Astrocyte of the spinal cord (primary cell): ENCODE measurements around the gene LGALS7.
"Not testable (repeated sequence)": the region's sequence is repeated elsewhere in the genome, so short reads cannot be mapped to it uniquely, and the experiment has no call there.

Experiments used
- DNase-seq: peaks from one replicate; pipeline ENCODE4 v3.0.0; 2011; ENCODE audit warnings: low read depth, low spot score
- H3K4me3 ChIP-seq: 2 replicates; pipeline ENCODE4 v1.5.1; 2011; ENCODE audit warnings: low read depth, mild to moderate bottlenecking, low read length, moderate library complexity
- CTCF ChIP-seq: IDR thresholded peaks from 2 replicates; pipeline ENCODE4 v1.5.1; 2012; ENCODE audit warnings: low read depth, mild to moderate bottlenecking, low read length, inconsistent platforms
- in situ Hi-C: cut with HindIII; loops from 2 replicates; pipeline ENCODE4 v1.10.0; 2017; ENCODE audit warnings: low sequenced_read_pairs

LGALS7 gene

GRCh38 chr19:38763795-38764220 is 9.5 kb downstream of the LGALS7 start:
- in situ Hi-C loops = no loop called here
- no peak for DNase-seq
- no peak overlapping the region for H3K4me3 ChIP-seq
- TF ChIP-seq CTCF = no peak

GRCh38 chr19:38761884-38762389 is 11.4 kb downstream of the LGALS7 start:
- DNase-seq, in situ Hi-C loops, H3K4me3 ChIP-seq: not testable (repeated sequence)

- DNase-seq = not testable (repeated sequence)
These were observed 12.4 kb downstream of the LGALS7 start for GRCh38 chr19:38760805-38761517.

GRCh38 chr19:38759590-38760003 is 13.7 kb downstream of the LGALS7 start:
- DNase-seq = no peak
- in situ Hi-C loops = no loop called here
- TF ChIP-seq CTCF = no peak
- no peak overlapping the region for H3K4me3 ChIP-seq

More at GRCh38 chr19:38760805-38761517, 12.4 kb downstream of the LGALS7 start:
- in situ Hi-C loops, H3K4me3 ChIP-seq: not testable (repeated sequence)

GRCh38 chr19:38754196-38754595 is 19.1 kb downstream of the LGALS7 start:
- DNase-seq, in situ Hi-C loops, H3K4me3 ChIP-seq: not testable (repeated sequence)

- H3K4me3 ChIP-seq, DNase-seq, in situ Hi-C loops: not testable (repeated sequence)
These were observed 19.5 kb downstream of the LGALS7 start for GRCh38 chr19:38753783-38754182.

- H3K4me3 ChIP-seq = no peak overlapping the region
- in situ Hi-C loops = no loop called here
- DNase-seq = no peak
- no peak for TF ChIP-seq CTCF
These were observed 28.0 kb downstream of the LGALS7 start for GRCh38 chr19:38745316-38745715.

- H3K4me3 ChIP-seq = no peak overlapping the region
- no peak for DNase-seq
- in situ Hi-C loops = no loop called here
- TF ChIP-seq CTCF = no peak
These were observed 28.4 kb downstream of the LGALS7 start for GRCh38 chr19:38744874-38745273.

- DNase-seq = no peak
- TF ChIP-seq CTCF = no peak
- H3K4me3 ChIP-seq = no peak within 1 kb of the TSS
- in situ Hi-C loops = no loop called here
These were observed 29.0 kb downstream of the LGALS7 start, which contains the start of gene CAPN12 for GRCh38 chr19:38744298-38744681. CAPN12 (minus strand) TSS chr19:38744474; CDS start chr19:38744165, 309 bp downstream.
